Activated CD8-positive, alpha-beta memory T cell treated with anti-CD3 and anti-CD28 coated beads for 36 hours (primary cell): ENCODE measurements around the gene ARF4. TPM values are rescaled to one million over a fixed set of nuclear protein-coding genes. Genes with fewer than 3 reads are reported as not detected.

Experiments
- CTCF ChIA-PET: fragments of 350-600 bp; sonication (Branson Sonifier 250); formaldehyde crosslinking; loops from one replicate; lab custom pipeline; 2021; ENCODE audit warnings: antibody characterized with exemption; lab: Charles Lee
- POLR2A ChIA-PET: fragments of 350-600 bp; sonication (Branson Sonifier 250); formaldehyde crosslinking; loops from one replicate; lab custom pipeline; 2021; ENCODE audit warnings: antibody characterized with exemption; lab: Charles Lee
- total RNA-seq, 2 experiments: library from RNA; stranded (reverse); gene quantifications; one replicate each; pipeline ENCODE4 v1.2.3, GENCODE V29; 2021

The ARF4 gene
- total RNA-seq, 2 experiments from 2014 or later = 70.2 to 75.1 TPM

DNA sequence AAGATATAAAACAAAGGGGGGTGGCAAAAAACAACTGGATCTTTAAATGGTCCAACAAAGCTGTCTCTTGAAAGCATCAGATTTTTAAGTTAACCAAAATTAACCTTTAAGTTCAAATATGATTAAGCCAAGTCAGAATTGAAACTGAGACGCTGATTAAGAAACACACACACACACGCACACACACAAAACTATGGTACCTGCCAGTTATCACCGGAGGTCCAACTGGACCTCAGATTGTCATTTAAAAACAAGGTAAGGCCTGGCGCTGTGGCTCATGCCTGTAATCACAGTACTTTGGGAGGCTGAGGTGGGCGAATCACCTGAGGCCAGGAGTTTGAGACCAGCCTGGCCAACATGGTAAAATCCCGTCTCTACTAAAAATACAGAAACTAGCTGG, 10.4 kb downstream of the ARF4 start:
- ChIA-PET POLR2A (interaction anchor here (0.7 kb wide), 1 partner anchor 9 kb away, joined by 8 read pairs; no protein-coding TSS in a partner anchor), CTCF (interaction anchor here (0.8 to 0.9 kb wide), 2 partner anchors 9 to 12 kb away, joined by 3 read pairs; no protein-coding TSS in a partner anchor)

DNA sequence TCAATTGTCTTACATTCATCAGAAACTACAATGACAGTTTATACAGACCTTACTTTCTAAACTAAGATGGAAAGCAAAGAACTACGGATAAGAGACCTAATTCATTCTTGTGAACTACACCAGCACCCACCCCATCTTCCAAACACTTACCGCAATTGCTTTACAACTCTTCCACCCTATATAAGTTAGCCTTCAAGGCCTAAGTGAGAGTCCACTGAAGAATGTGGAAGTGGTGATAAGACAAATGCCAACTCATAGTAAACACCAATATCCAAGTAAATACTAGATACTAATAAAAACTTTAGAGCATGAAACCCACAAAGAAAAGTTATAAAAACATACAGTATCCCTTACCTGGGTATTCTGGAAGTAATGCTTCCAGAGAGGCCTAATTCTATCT, 13.6 kb downstream of the ARF4 start:
- CTCF ChIA-PET = no interaction called here
- POLR2A ChIA-PET = no interaction called here

DNA sequence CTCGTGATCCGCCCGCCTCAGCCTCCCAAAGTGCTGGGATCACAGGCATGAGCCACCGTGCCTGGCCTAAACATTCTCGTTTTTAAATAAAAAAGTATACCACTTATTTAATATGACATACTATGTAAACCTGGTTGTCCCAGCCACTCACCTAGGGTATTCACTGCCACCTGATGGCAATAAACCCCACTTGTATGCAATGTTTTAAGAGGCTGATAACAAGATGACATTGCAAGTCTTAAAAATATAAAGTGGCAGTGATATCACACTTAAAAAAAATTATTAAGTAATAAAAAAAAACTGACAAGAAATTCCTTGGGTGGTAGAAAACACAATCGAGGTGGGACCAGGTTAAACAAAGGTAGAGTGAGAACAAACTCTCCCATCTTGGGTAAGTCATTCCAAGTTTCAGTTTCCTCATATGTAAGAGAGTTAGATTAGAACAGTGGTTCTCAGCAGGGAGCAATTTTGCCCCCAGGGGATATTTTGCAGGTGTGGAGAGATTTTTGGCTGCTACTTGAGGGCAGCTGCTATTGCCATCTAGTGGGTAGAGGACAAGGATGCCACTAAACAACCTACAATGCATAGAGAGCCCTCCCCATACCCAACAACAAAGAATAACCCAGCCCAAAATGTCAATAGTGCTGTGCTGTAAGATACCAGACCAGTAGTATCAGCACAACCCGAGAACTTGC, 14.5 kb downstream of the ARF4 start:
- POLR2A ChIA-PET = no interaction called here
- CTCF ChIA-PET = no interaction called here

DNA sequence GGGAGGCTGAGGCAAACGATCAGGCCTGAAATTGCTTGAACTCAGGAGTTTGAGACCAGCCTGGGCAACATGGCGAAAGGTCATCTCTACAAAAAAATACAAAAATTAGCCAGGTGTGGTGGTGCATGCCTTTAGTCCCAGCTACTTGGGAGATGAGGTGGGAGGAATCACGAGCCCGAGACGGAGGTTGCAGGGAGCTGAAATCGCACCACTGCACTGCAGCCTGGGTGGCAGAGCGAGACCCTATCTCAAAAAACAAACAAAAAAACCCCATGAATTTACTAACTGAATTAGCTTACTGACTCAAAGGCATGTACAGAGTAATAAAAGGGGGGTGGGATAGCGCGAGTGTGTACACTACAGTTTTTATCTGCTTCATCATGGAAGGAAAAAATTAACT, 19.3 kb downstream of the ARF4 start:
- ChIA-PET CTCF (no interaction called here), POLR2A (no interaction called here)

DNA sequence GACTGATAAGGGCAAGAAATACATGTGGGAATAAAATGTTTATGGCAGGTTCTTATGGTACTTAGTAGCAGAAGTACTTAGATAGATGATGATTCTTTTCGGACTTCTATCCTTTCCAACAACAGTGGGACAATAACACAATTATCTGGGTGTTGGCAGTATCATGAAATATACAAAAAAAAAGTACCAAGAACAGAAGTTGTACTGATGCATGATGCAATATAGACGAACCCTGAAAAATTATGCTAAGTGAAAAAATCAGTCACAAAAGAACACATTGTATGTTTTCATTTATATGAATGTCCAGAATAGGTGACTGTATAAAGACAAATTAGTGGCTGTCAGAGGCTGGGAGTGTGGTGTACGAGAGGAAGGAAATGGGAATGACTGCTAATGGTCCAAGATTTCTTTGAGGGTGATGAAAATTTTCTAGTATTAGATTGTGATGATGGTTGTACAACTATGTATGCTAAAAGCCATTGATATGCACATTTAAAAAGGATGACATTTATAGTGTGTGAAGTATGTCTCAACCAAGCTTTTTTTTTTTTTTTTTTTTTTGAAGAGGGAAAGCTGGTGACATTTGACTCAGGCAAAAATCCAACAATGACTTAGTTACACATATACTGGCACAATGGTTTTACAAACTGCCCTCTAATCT, 21.0 kb downstream of the ARF4 start:
- ChIA-PET CTCF (no interaction called here), POLR2A (no interaction called here)

DNA sequence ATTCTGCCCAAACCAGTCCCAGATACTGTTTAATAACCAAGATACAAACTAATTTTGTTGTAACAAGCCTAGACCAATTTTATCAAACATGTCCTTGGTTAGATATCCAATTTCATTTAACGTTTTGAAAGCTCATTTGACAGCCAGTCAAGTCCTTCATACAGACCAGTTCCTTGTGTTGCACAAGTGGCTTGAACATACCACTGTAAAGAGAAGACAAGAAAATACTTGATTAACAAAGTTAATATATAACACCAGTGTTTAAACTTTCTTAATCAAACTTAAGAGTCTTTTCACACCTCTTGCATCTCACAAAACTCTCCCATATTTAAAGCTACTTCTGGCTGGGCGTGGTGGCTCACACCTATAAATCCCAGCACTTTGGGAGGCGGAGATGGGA, 25.0 kb downstream of the ARF4 start:
- ChIA-PET CTCF (no interaction called here), POLR2A (no interaction called here)

DNA sequence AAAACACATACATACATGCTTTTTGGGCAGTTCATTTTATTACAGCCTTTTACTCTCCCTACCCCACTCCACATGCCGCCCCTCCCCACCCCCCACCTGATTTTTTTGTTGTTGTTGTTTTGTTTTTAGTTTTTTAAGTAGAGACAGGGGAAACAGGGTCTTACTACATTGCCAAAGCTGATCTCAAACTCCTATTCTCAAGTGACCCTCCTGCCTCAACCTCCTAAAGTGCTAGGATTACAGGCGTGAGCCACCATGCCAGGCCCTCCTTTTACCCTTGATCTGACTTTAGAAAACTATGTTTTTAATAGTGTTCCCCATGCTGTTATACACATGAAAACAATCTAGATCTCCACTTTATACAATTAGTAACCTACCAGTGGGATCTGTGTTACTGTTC, 26.3 kb downstream of the ARF4 start:
- ChIA-PET POLR2A (no interaction called here), CTCF (interaction anchor here (0.9 to 1.0 kb wide), 2 partner anchors 10 to 25 kb away, joined by 3 read pairs; no protein-coding TSS in a partner anchor)

DNA sequence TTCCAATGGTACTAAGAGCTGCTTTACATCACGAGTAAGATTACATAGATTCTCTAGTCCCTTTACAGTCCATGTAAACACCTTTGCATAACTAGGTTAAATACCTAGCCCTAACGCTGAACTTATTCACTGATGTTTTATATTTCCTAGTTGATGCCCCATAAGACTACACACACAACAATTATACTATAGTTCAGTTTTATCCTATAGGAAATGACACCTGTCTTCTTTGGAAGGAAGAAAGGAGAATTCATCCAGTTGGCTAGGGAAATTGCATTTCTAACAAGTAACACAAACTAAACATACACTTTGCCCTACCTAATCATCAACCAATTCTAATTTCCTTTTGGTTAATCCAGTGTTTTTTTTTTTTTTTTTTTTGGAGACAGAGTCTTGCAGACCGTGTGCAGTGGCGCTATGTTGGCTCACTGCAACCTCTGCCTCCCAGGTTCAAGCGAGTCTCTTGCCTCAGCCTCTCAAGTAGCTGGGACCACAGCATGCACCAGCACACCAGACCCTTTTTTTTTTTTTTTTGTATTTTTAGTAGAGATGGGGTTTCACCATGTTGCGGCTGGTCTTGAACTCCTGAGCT, 27.2 kb downstream of the ARF4 start:
- ChIA-PET CTCF (interaction anchor here (0.7 to 1.0 kb wide), 4 partner anchors 11 to 391 kb away, joined by 3 to 6 read pairs (median 4); no protein-coding TSS in a partner anchor), POLR2A (interaction anchor here (0.7 kb wide), 2 partner anchors 14 to 25 kb away, joined by 7 to 10 read pairs; partner anchors contain the start of gene PDE12)

DNA sequence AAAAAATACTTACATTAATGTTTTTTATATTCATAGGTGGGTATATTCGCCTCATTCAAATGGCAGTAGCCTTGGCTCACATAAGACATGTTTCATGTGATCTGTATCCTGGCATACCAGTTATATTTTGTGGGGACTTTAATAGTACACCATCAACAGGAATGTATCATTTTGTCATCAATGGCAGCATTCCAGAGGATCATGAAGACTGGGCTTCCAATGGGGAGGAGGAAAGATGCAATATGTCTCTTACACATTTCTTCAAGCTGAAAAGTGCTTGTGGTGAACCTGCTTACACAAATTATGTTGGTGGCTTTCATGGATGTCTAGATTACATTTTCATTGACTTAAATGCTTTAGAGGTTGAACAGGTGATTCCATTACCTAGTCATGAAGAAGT, 37.6 kb downstream of the ARF4 start:
- ChIA-PET CTCF (no interaction called here), POLR2A (no interaction called here)

DNA sequence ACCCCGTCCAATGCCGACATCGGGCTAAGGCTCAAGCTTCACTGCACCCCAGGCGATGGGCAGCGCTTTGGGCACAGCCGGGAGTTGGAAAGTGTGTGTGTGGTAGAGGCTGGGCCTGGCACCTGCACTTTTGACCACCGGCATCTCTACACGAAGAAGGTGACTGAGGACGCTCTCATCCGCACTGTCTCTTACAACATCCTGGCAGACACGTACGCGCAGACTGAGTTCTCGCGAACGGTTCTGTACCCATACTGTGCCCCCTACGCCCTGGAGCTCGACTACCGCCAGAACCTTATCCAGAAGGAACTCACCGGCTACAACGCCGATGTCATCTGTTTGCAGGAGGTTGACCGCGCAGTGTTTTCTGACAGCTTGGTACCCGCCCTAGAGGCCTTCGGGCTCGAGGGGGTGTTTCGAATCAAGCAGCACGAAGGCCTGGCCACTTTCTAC, 40.0 kb downstream of the ARF4 start:
- CTCF ChIA-PET = interaction anchor here (1.2 kb wide), 1 partner anchor 114 kb away, joined by 3 read pairs; no protein-coding TSS in a partner anchor
- POLR2A ChIA-PET = interaction anchor here (2.3 to 2.9 kb wide), 3 partner anchors 40 to 199 kb away, joined by 8 to 26 read pairs (median 9); partner anchors contain the start of genes ARF4, DENND6A and SLMAP

DNA sequence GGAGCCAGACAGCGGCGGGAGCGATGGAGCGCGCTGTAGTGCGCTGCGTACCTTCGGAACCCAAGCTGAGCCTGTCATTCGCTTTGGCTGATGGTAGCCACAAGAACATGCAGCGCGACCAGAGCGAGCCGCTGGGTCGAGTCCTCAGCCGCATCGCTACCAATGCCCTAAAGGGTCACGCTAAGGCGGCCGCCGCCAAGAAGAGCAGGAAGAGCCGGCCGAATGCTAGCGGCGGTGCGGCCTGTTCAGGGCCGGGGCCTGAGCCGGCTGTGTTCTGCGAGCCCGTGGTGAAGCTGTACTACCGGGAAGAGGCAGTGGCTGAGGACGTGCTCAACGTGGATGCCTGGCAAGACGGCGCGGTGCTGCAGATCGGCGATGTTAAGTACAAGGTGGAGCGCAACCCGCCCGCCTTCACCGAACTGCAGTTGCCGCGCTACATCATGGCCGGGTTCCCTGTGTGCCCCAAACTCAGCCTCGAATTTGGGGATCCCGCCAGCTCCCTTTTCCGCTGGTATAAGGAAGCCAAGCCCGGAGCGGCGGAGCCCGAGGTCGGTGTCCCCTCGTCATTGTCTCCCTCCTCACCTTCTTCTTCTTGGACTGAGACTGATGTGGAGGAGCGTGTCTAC, 40.6 kb downstream of the ARF4 start:
- ChIA-PET CTCF (interaction anchor here (0.6 to 1.2 kb wide), 2 partner anchors 12 to 115 kb away, joined by 3 read pairs; partner anchors contain the start of gene DNAH12), POLR2A (interaction anchor here (2.3 to 2.9 kb wide), 3 partner anchors 40 to 199 kb away, joined by 8 to 26 read pairs (median 9); partner anchors contain the start of genes ARF4, DENND6A and SLMAP)

DNA sequence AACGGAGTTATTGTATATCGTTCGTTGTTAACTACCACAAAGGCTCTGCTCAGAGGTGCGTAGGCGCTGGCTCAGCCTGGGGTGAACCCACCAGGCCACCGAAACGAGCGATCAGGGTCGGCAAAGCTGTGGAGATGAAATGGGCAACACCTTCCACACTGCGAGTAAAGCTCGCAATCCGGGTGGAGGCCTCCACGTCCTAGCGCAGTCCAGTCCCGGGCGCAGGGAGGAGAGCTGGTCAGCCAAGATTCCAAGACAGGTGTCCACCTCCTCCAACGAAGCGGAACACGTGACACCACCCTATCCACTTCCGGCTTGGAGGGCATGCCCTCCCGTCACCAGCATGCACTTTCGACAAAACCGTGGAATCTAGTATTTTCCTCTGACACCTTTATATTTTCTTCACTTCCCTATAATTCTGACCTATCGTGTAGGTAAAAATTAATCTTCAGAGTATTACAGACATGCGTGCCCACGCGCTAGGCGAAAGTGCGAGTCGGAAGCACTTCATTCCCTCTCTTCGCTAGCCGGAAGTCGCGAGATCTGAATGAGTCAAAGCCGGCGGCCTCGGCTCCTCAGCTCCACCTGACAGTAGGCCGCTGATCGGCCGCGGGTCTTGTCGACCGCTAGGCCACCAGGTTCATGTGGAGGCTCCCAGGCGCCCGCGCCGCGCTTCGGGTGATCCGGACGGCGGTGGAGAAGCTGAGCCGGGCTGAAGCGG, 41.2 kb downstream of the ARF4 start, which contains the start of gene PDE12:
Gene PDE12, plus strand, starts transcription at position 537 of the 721 bp plus-strand sequence. Its CDS starts 106 bp downstream, at position 643.
- ChIA-PET POLR2A (interaction anchor here (0.5 to 2.9 kb wide), 6 partner anchors 14 to 200 kb away, joined by 3 to 26 read pairs (median 8); partner anchors contain the start of genes ARF4, DENND6A and SLMAP), CTCF (interaction anchor here (0.6 to 1.2 kb wide), 3 partner anchors 12 to 515 kb away, joined by 3 read pairs; partner anchors contain the start of gene DNAH12)

DNA sequence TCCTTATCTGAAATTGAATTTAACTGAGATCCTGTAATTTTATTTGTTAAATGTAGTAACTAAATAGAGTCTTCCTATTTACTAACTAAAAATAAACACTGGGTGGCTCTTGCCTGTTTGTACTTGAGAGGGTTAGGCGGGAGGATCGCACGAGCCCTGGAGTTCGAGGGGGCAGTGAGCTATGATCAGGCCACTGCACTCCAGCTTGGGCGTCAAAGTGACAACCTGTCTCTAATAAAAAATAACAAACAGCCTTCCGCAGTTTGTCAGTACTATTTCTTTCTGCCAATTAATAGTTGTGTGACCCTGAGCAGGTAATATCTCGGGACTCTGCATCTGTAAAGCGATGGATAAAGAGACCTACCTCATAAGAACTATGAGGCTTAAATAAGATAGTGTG, 41.8 kb downstream of the ARF4 start:
- CTCF ChIA-PET = no interaction called here
- POLR2A ChIA-PET = interaction anchor here (0.5 to 2.9 kb wide), 5 partner anchors 41 to 200 kb away, joined by 3 to 26 read pairs (median 8); partner anchors contain the start of genes ARF4, DENND6A and SLMAP

DNA sequence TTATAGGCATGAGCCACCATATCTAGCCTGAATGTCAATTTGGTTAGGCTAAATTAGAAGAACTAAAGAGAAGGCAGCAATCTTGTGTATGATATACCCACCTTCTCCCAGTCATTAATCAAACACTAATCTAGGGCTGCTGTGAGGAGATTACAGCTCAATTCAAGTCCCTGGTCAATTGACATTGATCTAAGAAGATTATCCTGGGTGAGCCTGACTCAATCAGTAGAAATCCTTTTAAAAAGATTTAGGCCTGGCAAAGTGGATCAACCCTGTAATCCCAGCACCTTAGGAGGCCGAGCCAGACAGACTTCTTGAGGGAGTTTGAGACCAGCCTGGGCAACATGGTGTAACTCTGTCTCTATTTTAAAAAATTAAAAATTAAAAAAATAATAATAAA, 50.5 kb downstream of the ARF4 start:
- POLR2A ChIA-PET = no interaction called here
- CTCF ChIA-PET = no interaction called here

DNA sequence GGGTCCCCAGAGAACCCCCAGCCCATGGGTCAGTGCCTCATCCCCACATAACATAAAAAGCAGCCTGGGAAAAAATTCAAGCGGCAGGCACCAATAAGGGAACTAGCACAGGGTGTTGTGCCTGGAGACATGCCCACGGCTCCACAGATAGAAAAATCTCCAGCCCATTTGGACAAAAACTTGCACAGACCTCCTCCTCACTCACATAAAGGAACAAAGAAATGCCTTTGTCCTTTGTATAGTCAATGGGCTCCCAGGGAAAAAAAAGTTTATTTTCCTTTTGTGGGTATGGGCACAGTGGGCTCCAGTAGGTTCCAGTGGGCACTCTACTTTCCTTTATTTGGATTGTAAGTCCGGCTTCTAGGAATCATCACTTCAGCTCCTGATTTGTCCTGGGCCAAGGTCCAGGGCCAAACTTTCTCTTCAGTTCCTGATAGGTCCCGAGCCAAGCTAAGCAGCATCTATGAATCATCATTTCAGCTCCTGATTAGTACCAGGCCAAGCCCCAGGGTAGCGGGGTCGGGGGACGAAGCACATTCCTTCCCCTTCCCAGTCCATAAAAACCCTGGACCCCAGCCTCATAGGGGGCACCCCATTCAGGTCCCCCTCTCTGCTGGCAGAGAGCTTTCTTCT, 51.4 kb downstream of the ARF4 start:
- CTCF ChIA-PET = no interaction called here
- POLR2A ChIA-PET = no interaction called here

DNA sequence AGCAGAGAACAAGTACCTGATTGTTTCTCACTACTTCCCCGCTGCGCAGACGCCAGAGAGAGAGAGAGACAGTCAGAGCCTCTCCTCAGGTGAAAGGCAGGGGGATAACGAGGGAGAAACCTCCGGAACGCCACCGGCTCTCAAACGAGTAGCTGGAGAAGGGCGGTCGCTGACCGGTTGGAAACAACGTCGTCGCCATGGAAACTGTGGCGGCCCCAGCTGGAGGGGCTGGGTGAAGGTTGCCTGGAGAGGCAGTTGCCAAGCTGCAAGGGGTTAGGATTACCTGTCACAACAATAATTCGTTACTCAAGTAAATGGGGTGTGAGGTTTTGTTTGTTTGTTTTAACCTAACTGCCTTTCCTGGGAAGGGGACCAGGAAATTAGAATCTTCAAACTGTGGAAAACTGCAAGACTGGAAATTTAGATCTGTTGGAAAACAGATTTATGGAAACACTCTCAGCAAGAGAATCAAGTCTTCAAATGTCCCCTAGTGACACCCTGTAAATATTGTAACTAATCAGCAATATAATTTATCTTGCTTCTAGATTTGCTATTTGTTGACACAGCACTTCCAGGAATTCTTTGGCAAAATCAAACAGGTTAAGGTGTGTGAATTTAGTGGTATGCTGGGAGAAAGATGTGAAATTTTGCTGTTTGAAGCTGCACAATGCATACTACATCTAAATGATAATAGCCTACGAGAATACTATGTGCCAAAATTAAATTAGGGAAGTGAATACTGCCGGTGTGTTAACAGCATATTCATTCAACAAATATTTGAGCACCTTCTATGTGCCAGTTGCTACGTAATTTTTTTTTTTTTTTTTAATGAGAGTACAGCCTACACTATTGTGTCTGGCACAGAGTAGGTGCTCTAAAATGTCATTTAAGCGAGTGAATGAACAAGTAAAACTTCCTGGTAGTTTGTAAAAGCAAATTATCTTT, 52.7 kb downstream of the ARF4 start, which contains the start of gene DNAH12:
Gene DNAH12, minus strand, starts transcription at position 164 of the 945 bp plus-strand sequence. CDS start 1,474 bp downstream, outside the sequence.
- POLR2A ChIA-PET = interaction anchor here (0.7 kb wide), 1 partner anchor 52 kb away, joined by 4 read pairs; no protein-coding TSS in a partner anchor

More for the DNA sequence above, 52.7 kb downstream of the ARF4 start, which contains the start of gene DNAH12:
- CTCF ChIA-PET = interaction anchor here (0.7 kb wide), 1 partner anchor 12 kb away, joined by 3 read pairs; the partner anchor contains the start of gene PDE12
